ENCODE data around the gene HMGXB4. TPM values are rescaled to one million over a fixed set of nuclear protein-coding genes. Genes with fewer than 3 reads are reported as not detected.
A peak's percentile ranks its signal among the peaks of the same experiment; 100 is the strongest.

HMGXB4 gene
- total and polyA plus RNA-seq, 2 of the 4 experiments (the other 2 are of a cell fraction): 11.8 to 18.5 TPM

DNA sequence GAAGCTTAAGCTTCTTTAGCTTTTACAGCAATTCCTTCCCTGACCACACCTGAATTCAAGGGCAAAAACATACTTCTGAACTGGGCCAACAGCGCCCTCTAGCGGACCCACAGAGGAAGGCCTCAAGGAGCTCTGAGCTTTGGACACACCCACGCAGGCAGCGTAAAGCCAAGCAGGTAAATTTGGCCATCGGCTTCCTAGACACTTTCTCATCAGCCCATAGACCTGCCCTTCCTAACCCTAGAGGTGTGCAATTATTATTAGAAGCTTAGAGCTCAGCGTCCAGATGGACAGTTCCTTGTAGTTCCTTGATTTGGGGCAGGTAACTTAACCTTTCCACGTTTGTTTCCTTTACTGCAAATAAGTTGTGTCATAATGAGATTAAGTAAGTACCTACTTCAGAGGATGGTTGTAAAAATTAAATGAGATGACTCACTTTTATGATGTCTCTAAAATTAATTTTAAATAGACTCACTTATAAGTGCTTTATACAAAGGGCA, 25.7 kb upstream of the HMGXB4 start:
- no peak overlapping the region for H3K9ac ChIP-seq (ENCODE audit: low read depth, low read length)
- no TSS peak for BruUV-seq (replicated peaks)
- POLR2A ChIA-PET (ENCODE audit: unreplicated experiment): no interaction called here
- no peaks in the 10 kb centered on the region for H3K9me1 ChIP-seq (ENCODE audit: insufficient read depth, low read length)
- H3K4me3 ChIP-seq (ENCODE audit: insufficient read depth, low read depth, low read length): no peak overlapping the region
- no peak overlapping the region for H3K14ac ChIP-seq (replicated peaks; ENCODE audit: low read depth, low read length)
- no peak overlapping the region for H4K5ac ChIP-seq (ENCODE audit: low read depth, low read length)
- no peak overlapping the region for H2AK9ac ChIP-seq (replicated peaks; ENCODE audit: low read depth, low read length, poor library complexity)
- no CpG with 5 or more reads among the region's 7 CpGs for WGBS, 2 experiments (ENCODE audit: extremely low coverage in 2 of 2, insufficient read length in 1 of 2)
- no peaks in the 10 kb centered on the region for H4K20me1 ChIP-seq (ENCODE audit: insufficient read depth, low read length)
- H3K9me3 ChIP-seq (ENCODE audit: control insufficient read depth, insufficient read depth, low read length): no peaks in the 10 kb centered on the region
- no peak overlapping the region for H2BK5ac ChIP-seq (ENCODE audit: low read depth, low read length, poor library complexity, severe bottlenecking)
- DNase-seq (peak; percentile 55), ATAC-seq (ENCODE audit: low read depth) (peak; percentile 82)
- dilution Hi-C loops (cut with HindIII; ENCODE audit: low sequenced_read_pairs, unreplicated experiment): no loop called here
- intact Hi-C loops (cut with micrococcal nuclease): loop anchor here (2.0 to 5.0 kb wide), 2 partner anchors 79 to 1309 kb away; no protein-coding TSS in a partner anchor
- no peaks in the 10 kb centered on the region for H3K4me1 ChIP-seq (ENCODE audit: control insufficient read depth, insufficient read depth, low read length)
- no peak overlapping the region for H3K56ac ChIP-seq (ENCODE audit: extremely low read depth, insufficient read depth, low read length)
- no peak overlapping the region for H2BK20ac ChIP-seq (ENCODE audit: low read depth, low read length)
- no peak overlapping the region for H2AFZ ChIP-seq (replicated peaks; ENCODE audit: low read length, poor library complexity)
- TF ChIP-seq MAZ (IDR thresholded peaks at IDR 0.05; ENCODE audit: borderline replicate concordance, low read depth, low read length) (no peak), SMC3 (IDR thresholded peaks at IDR 0.05; ENCODE audit: low read depth, low read length) (peak; percentile 54), RFX5 (IDR thresholded peaks at IDR 0.05; ENCODE audit: low read depth, low read length) (no peak), RAD21 (IDR thresholded peaks at IDR 0.05; ENCODE audit: low read length) (peak; percentile 71)
- TF ChIP-seq, protein P1, sequence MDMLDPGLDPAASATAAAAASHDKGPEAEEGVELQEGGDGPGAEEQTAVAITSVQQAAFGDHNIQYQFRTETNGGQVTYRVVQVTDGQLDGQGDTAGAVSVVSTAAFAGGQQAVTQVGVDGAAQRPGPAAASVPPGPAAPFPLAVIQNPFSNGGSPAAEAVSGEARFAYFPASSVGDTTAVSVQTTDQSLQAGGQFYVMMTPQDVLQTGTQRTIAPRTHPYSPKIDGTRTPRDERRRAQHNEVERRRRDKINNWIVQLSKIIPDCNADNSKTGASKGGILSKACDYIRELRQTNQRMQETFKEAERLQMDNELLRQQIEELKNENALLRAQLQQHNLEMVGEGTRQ (IDR thresholded peaks at IDR 0.05; ENCODE audit: low read depth, low read length): no peak
- TF ChIP-seq, protein P2, sequence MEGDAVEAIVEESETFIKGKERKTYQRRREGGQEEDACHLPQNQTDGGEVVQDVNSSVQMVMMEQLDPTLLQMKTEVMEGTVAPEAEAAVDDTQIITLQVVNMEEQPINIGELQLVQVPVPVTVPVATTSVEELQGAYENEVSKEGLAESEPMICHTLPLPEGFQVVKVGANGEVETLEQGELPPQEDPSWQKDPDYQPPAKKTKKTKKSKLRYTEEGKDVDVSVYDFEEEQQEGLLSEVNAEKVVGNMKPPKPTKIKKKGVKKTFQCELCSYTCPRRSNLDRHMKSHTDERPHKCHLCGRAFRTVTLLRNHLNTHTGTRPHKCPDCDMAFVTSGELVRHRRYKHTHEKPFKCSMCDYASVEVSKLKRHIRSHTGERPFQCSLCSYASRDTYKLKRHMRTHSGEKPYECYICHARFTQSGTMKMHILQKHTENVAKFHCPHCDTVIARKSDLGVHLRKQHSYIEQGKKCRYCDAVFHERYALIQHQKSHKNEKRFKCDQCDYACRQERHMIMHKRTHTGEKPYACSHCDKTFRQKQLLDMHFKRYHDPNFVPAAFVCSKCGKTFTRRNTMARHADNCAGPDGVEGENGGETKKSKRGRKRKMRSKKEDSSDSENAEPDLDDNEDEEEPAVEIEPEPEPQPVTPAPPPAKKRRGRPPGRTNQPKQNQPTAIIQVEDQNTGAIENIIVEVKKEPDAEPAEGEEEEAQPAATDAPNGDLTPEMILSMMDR (conservative IDR thresholded peaks at IDR 0.05; ENCODE audit: low read depth, low read length): peak; percentile 75
- no peak overlapping the region for H3K23ac ChIP-seq (ENCODE audit: low read depth, low read length)
- in situ Hi-C loops (cut with MboI; ENCODE audit: low sequenced_read_pairs): no loop called here
- peaks cover 19% of the 10 kb centered on the region for H3K27me3 ChIP-seq (ENCODE audit: control insufficient read depth, insufficient read depth, low read length)
- no peak overlapping the region for H3K4me2 ChIP-seq (ENCODE audit: low read depth, low read length)
- H3K79me1 ChIP-seq (ENCODE audit: low read depth in 1 of 2, low read length in 2 of 2): no peaks in the 10 kb centered on the region
- no peak overlapping the region for H3K27ac ChIP-seq (ENCODE audit: insufficient read depth, low read length)
- no peak overlapping the region for H2BK15ac ChIP-seq (ENCODE audit: low read depth, low read length)
- CTCF ChIA-PET: interaction anchor here (0.6 to 2.0 kb wide), 10 partner anchors 10 to 1309 kb away, joined by 3 to 19 read pairs (median 3); partner anchors contain the start of gene HMGXB4
- H3K36me3 ChIP-seq (ENCODE audit: control insufficient read depth, insufficient read depth, low read length): no peaks in the 10 kb centered on the region
- no peak overlapping the region for H4K91ac ChIP-seq (ENCODE audit: insufficient read depth, low read depth, low read length)
- H4K8ac ChIP-seq (ENCODE audit: low read depth in 2 of 2, low read length in 2 of 2): no peak overlapping the region
- H3K4ac ChIP-seq (ENCODE audit: low read depth, low read length): no peak overlapping the region
- no peak overlapping the region for H3K18ac ChIP-seq (ENCODE audit: low read depth, low read length)
- H2AK5ac ChIP-seq (ENCODE audit: low read depth, low read length): no peak overlapping the region
- no peak overlapping the region for H2BK120ac ChIP-seq (ENCODE audit: low read depth, low read length)

Data from IMR-90 (cell line).